Germinal center (tissue), 1 donor: ENCODE measurements around the gene GPBP1L1.
"Not testable (repeated sequence)": the region's sequence is repeated elsewhere in the genome, so short reads cannot be mapped to it uniquely, and the experiment has no call there.

ENCODE experiments used
- DNase-seq: peaks from one replicate; pipeline ENCODE4 v3.0.0; 2012; ENCODE audit warnings: mixed read lengths, low spot score

Gene GPBP1L1, protein sequence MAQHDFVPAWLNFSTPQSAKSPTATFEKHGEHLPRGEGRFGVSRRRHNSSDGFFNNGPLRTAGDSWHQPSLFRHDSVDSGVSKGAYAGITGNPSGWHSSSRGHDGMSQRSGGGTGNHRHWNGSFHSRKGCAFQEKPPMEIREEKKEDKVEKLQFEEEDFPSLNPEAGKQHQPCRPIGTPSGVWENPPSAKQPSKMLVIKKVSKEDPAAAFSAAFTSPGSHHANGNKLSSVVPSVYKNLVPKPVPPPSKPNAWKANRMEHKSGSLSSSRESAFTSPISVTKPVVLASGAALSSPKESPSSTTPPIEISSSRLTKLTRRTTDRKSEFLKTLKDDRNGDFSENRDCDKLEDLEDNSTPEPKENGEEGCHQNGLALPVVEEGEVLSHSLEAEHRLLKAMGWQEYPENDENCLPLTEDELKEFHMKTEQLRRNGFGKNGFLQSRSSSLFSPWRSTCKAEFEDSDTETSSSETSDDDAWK

GRCh38 chr1:45686288-45687013, at the start of gene GPBP1L1:
GPBP1L1 (minus strand) TSS chr1:45686533; CDS start chr1:45659087, 27,446 bp downstream.
- peak; percentile 100 for DNase-seq

- DNase-seq: no peak
These were observed 44.5 kb upstream of the GPBP1L1 start for GRCh38 chr1:45730780-45731319.

- DNase-seq: no peak
These were observed 43.9 kb upstream of the GPBP1L1 start for GRCh38 chr1:45730075-45730779.

GRCh38 chr1:45726007-45726406, 39.7 kb upstream of the GPBP1L1 start:
- not testable (repeated sequence) for DNase-seq

GRCh38 chr1:45723248-45723930, 37.1 kb upstream of the GPBP1L1 start:
- no peak for DNase-seq

DNA sequence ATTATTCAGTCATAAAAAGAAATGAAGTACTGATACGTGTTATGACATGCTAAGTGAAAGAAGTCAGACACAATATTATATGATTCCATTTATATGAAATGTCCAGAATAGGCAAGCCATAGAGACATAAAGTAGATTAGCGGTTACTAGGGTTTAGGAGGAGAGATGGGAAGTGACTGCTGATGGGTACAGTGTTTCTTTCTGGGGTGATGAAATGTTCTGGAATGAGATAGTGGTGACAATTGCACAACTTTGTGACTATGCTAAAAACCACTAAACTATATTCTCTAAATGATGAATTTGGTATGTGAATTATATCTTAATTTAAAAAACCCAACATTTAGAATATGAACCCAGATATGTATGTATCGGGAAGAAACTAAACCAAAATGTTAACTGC, 36.5 kb upstream of the GPBP1L1 start:
- DNase-seq: no peak

- DNase-seq: no peak
These were observed 34.9 kb upstream of the GPBP1L1 start for GRCh38 chr1:45721207-45721606.

DNA sequence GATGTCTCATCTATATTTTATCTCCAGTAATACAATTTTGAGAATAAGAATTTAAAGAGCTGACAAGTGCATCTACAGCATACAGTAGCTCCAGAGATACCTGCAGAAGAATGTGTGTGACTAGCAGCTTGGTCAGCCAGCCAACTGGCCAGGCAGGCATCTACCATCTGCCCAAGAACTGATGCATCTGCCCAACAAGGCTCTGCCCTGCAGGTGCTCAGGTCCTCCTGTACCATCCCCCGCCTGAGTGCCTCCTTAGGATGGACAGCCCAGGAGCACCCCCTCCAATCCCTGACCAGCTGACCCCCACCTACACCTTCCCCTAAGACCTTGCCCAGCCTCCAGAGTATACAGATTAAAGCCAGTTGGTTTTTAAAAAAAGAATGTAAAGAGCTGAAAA, 32.0 kb upstream of the GPBP1L1 start:
- no peak for DNase-seq

- not testable (repeated sequence) for DNase-seq
These were observed 31.1 kb upstream of the GPBP1L1 start for GRCh38 chr1:45717386-45717785.

- DNase-seq: no peak
These were observed 30.4 kb upstream of the GPBP1L1 start for GRCh38 chr1:45716700-45717099.

DNA sequence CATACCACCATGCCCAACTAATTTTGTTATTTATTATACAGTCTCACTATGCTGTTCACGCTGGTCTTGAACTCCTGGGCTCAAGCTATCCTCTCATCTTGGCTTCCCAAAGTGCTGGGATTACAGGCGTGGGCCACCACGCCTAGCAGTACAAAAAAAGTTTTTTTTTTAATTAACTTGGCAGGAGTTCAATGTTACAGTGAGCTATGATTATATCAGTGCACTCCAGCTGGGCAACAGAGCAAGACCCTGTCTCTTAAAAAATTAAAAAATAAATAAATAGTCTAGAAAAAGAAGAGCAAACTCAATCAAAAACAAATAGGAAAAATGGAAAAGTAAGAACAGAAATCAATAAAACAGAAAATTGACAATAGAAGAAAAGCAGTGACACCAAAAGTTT, 27.4 kb upstream of the GPBP1L1 start:
- no peak for DNase-seq

DNA sequence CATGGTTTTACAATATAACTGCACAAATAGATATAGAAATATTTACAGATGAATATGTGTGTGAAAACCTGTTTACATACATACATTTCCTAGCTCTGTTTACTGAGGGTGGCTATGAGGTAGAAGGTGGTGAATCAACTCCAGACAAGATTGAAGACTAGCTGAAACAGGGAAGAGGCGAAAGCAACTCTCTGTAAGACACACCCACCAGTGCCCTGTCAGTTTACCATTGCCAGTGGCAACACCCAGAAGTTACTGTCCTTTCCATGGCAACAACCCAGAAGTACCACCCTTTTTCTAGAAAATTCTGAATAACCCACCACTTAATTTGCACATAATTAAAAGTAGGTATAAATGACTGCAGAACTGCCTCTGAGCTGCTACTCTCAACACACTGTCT, 18.3 kb upstream of the GPBP1L1 start:
- DNase-seq: no peak

DNA sequence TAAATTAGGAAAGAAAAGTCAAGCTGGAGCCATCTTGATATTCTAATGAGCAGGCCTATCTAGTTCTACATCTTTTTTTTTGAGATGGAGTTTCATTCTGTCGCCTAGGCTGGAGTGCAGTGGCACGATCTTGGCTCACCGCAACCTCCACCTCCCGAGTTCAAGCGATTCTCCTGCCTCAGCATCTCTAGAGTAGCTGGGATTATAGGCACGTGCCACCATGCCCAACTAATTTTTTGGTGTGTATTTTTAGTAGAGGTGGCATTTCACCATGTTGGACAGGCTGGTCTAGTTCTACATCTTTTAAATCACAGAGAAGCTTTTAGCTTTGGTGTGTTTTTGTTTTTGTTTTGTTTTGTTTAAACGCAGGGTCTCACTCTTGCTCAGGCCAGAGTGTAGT, 8.5 kb upstream of the GPBP1L1 start:
- DNase-seq: no peak

- not testable (repeated sequence) for DNase-seq
These were observed 7.5 kb upstream of the GPBP1L1 start for GRCh38 chr1:45693811-45694210.

GRCh38 chr1:45687754-45688740, 1.7 kb upstream of the GPBP1L1 start, which contains the start of gene TMEM69:
TMEM69 (plus strand) TSS chr1:45688181; CDS start chr1:45691069, 2,888 bp downstream.
- DNase-seq: peak; percentile 85

- DNase-seq: peak; percentile 96
These were observed 851 bp upstream of the GPBP1L1 start for GRCh38 chr1:45687014-45687753.

DNA sequence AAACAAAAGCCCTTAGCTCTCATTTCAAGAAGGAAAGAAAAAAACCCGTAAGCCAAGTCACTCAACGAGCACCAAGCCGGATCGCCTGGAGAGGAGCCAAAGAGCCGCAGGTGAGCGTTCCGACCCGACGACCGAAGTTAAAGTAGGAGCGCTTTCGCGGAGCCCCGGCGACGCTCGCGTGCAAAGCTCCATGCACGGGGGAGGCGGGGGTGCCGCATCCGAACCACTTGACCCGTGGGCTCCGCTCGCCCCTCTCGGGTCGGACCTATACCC, 382 bp downstream of the GPBP1L1 start:
- DNase-seq: peak; percentile 67

DNA sequence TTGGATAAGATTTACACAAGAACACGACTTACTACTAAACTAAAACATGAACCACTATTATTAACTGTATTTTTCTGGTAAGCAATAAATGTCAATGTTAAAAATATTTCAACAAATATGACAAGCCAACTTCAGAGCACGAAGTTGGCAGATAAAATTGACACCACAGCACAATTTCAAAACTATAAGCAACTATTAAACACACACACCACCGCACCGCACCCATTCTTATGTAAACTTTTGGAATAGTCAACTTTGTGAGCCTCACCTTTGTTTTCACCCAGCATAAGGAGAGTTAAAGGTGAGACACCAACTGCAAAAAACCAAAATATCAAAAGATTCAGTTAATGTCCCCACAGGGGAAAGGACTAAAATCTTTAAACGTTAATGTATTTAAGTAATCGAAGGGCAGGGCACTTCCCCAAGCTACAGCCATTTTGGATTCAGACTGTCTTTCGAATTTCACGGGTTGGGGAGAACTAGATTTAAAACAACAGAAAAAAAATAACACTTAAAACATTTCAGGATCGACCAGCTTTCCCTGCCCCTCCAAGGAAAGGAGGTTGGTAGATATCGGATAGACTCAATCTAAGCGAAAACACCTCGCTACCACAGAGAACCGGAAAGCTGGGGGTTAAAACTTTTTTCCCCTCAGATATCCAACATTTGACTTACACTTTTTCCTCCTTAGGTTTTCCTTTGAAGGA, 872 bp downstream of the GPBP1L1 start:
- peak; percentile 9 for DNase-seq

DNA sequence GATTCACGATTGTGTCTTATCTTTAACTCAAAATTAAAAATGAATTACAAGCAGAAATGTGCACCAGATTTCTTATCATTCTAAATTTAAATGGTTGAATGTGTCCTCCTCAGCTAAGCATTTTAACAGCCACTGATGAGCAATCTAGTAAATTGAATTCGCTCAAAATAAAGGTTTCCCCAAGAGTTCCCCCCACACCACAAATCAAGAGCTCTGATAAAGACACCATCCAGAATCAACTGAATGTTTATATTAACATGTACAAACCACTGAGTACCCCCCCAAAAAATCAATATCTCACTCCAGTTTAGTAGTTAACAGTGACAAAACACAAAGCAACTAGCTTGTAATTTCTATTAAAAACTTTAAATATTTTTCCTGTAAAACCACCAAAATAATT, 1.9 kb downstream of the GPBP1L1 start:
- DNase-seq: no peak
